Activated T-helper 1 cell treated with Interleukin-2 at 50 U/mL for 16 hours (primary cell): ENCODE data around the gene PBX3.

Experiments
- DNase-seq: peaks from one replicate; pipeline ENCODE4 v3.0.0-alpha.2; 2020; ENCODE audit warnings: low read depth

The PBX3 gene

DNA sequence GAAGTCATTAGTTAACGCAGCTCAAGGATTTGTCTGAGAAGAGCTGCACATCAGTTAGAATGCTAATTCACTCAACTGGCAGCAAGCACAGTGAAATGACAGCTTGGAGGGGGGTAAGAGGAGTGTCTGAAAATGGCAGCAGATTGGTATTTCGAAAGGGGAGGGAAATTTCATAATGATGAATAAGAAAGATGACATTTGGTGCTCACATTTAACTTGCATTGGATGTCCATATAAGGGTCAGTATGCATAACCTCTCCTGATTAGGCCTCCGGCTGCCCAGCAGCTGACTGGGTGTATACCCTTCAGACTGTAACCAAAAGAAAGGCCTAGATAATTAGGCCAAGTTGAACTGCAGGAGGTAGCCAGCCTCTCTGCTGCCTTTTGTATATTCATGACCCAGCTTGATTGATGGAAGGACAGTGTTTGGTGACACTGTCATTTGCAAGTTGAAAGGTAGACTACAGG is 131.0 kb downstream of the PBX3 start:
- DNase-seq: no peak

DNA sequence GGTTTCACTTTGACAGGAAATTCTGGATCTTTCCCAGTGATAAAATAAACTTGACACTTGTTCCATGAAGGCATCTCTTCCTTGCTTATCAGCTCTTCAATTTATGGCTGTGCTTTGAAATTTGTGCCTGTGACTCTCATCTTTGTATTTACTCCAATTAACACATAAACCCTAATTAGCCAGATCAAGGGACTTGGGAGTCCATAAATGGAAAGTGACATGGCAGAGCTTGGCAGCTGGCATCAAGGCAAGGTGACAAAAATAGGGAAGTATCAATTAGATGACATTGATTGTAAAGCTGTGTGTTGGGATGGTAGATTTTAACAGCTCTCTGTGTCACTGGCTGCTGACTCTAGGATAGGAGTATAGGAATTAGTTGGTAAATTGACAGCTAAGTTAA is 133.9 kb downstream of the PBX3 start:
- no peak for DNase-seq

DNA sequence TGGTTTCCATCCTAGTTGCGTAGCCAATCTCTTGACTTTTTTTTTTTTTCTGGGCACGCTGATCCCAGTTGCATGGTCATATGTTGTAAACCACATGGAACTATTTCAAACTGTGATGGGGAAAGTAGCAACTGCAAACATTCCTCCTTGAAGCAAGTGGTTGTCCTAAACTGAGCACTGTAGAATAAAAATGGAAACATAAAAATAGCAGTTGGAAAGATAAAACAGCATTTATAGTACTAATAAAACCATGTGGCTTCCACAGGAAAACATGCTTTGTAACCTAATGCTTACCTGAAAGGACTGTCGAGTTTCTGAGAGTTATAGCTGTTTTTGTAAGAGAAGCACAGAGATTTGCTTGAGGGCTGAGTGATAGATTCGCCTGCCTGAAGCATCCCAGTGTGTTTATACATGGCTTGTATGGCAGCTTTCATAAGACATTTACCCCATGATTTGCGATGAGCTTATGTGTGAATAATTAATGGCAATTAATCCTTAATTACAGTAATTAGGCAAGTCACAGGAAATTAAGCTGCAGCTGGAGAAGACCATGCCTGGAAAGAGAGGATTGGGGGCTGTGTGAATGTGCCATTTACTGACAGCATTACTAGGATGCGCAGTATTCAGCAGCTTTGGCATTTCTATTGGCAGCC is 136.5 kb downstream of the PBX3 start:
- DNase-seq: no peak

DNA sequence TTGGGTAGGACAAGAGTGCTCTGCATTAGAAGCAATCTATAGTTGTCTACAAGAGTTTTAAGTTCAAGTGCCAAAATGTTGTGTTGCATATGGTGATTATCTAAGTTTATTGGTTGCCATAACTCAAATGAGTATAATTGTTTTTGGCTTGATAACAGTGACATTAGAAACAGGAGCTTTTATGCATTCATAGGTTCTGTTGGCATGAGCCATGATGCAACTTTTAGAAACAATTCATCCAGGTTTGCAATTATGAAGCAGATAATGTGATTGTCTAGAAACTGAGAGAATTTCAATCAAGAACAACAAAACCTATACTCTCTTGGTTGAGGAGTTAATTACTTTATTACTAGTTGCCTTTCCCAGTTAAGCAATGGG is 137.0 kb downstream of the PBX3 start:
- no peak for DNase-seq

DNA sequence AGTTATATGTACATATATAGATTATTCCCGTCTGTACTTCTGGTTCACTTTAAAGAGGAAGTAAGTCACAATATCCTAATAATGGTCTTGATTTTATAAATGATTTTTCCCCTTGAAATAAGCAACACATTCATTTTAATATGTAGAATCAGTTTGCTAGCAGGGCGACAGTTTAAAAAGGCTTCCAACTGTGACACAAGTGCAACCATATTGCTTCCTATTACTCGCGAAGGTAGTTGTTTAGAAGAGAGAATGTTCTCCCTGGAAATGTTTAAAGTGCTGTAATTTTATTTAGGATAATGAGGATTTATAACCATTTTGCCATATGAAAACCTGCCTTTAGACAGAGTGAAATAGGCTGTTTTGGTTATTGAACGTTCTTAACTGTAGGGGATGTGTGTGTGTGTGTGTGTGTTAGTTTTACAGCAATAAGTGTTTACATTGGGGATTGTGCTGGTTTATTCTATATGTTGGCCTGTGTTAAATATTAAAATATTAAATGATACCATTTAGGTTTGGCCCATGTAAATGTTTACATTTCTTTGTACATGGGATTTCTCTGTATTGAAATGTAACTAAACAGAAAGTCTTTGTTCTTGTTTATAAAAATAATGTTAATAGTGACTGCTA is 138.3 kb downstream of the PBX3 start:
- no peak for DNase-seq

DNA sequence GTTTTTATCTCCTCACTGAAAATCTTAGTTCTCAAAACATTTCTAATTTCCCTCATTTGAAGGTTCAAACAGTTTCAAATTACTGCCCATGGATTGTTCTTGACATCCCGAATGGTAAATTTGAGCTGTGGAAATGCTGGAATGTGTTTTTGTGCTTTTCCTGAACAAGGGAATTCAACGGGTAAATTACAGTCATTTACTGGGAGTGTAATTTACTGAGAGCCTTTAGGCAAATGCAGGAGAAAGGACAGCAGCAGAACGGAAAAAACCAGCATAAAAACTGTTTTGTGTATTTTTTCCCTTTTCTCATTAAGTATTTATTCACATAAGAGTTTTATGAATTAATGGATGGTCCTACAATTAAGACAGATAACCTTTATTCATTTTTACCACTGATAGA is 139.2 kb downstream of the PBX3 start:
- DNase-seq: no peak

DNA sequence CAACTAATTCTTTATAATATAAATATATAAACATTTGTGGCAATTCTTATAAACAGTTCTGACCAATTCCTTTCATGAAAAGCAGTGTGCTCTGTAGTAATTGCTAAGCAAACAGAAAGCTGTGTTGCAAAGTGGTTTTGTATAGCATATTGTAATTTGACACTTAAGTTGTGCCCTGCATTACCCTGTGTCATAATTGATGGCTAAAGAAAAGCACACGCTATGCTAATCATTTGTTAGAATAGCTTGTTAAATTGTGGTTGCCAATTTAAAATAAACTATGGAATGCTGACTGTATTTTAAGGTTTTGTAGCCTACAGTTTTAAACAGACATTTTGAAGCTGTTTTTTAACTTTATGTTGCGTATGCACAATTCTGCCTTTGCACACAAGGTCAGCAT is 140.0 kb downstream of the PBX3 start:
- no peak for DNase-seq

DNA sequence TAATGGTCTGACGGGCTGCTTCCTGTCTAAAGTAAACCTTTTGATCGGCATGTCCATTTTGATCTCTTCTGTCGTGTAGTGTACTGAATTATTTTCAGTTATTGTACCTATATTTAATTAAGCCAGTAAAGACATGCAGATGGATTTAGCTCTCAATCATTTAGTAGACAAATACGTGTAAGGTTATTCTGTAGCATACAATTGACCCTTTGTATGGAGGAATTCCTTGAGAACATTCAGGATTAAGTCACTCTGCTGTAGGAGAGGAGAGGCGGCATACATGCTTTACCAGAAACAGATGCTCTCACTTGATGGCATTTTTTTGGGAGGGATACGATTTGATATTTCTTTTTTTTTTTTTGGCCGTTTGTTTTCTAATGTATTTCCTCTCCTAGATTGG is 141.0 kb downstream of the PBX3 start:
- DNase-seq: no peak

DNA sequence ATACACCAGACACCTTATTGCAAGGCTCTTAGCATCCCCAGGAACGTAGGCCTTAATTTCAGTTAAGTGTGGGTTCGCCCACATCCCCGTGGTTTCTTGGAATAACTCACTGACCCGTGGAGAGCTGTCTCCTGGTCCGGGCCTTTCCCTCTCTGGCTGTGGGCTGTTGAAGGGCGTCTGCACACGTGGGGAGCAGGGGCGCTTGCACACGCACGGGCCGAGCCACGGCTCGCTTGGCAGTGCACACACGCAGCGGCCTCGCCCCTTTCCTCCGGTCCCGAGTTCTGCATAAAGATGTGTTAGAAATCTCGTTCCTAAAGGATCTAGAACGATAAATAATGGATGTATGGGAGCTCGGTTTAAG is 141.9 kb downstream of the PBX3 start:
- no peak for DNase-seq

DNA sequence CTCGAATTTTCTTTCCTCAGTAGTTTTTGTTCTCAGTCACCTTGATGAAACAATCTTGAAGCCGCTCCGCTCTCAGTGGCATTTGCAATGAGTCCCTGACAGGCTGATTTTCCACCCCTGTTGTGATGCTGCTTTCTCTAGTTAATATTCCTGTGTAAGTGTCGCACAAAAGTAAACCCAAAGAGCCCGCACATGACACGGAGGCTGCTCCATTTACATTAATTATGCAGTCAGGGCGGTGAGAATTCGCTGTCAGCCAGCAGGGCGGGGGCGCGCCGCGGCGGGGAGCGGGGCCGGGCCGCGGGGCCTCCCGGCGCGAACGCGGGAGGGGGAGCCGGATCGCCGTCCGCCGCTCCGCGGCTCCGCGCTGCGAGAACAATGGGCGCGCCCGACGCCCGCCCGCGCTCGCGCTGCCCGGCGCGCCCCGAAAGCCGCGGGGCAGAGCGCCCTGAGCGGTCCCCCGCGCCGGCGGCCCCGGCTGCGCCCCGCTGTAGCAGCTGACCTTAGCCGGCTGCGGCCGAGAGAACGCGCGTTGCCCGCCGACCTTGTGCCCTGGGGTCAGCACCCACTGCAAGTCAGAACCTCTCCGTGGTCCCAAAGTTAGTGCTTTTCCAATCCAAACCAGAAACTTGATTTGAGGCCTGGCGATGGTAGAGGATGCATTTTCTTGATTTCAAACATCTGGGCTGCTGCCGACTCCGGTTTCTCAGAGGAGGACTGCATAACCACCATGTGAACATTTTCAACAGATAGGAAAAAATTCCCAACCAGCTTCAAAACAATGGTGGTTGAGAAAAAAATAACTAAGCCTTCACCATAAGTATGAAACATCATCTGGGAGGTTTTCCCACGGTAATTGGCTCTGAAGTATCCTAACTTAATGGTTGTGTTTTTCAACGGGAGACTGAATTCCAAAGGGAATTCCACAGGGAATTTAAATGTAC is 142.6 kb downstream of the PBX3 start:
- DNase-seq: no peak

DNA sequence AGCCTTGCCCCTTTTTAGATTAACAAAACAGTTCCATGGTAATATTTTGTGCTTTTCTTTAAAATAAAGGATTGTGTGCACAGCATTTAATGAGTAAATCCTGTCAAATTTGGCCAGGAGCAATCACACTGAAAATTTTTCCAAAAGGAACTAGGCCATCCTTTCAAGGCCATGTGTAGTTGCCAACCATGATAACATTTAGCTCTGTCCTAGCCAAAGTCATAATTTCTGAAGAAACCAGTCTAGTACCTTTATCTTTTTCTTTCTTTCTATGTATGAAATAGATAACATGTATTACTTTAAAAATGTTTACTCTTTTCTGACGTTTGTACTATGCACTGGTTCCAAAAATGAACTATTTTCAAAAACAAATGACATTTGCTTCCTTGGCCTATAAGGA is 143.7 kb downstream of the PBX3 start:
- no peak for DNase-seq

DNA sequence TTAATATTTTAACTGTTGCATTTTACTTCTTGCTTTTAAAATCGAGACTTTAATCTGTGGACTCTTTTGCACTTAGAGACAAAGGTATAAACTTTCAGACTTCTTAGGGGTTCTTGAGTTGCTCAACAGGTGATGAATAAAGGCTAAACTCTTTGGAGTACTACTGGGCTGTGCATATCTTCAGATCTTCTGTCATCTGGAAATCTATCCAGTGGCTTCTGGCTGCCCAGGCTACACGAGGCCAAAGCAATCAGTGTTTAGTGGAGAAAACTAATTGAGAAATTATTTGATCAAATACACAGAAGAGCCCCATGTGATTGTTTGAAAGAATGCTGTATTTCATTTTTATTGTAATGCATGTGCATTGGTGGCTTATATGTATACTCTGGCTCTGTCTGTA is 146.1 kb downstream of the PBX3 start:
- no peak for DNase-seq

DNA sequence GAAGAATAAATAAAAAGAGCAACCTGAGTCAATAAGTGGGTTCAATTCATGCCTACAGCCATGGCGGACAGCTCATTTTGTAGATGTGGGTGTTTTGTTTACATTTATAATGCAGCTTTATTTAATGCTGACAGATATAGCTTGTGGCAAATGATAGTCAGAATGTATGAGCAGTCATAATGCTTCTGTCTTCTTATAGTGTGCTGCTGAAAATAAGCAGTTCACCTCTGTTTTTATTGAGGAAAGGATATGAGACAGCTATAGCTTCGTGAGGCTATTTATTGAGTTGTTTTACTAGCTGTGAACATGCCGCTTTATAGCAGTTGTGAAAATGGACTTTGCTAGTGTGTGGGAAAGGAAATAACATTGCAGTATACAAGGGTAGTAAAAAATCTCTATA is 147.4 kb downstream of the PBX3 start:
- DNase-seq: no peak

DNA sequence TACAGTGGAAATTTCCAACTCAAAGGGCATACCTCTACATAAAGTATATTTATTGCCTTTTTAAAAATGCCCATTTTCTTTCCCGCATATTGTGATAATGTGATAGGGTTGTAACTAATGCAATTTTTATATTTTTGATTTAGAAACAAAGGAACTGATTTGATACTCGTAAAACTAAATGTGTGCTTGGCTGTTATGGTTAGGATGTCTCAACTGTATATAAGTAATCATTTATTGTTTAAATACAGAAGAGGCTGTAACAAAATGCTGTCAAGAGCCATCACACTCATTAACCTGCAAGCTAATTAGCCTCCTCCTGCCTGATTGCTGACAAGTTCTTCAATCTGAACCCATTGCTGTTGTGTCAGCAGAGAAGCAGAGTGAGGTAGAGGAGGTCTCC is 149.2 kb downstream of the PBX3 start:
- DNase-seq: no peak

DNA sequence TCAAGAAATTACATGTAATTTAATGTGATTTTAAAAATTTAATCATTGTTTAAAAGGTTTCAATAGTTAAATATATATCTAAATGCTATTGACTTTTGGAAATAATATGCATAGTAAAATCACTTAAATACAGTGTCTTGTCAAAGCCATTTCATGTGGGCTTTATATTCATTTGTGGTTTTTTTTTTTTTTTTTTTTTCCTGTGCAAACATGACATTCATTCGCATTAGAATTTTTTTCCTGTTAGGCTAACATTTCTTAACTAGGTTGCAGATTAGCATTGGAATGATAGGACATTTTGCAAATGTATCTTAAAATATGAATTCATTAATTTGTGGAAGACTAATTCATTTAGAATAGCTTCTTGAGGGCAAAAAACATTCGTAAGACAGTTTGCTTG is 149.8 kb downstream of the PBX3 start:
- DNase-seq: no peak

DNA sequence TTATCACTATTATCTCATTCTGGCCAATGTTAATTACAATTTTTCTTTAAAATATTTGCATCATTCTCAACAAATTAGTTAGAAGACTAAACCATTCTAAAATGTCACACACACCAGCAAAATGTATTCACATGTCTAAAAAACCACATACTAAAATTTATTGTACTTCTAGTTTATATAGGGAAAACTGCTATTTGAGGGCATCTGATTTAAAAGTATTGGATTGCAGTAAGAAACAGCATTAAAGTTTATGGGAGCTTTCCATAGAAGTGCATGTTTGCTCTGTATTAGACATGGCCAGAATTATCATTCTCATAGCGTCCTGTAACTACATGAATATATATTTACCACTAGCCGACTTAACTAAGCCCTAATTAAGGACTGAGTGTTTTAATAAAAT is 150.3 kb downstream of the PBX3 start:
- no peak for DNase-seq

DNA sequence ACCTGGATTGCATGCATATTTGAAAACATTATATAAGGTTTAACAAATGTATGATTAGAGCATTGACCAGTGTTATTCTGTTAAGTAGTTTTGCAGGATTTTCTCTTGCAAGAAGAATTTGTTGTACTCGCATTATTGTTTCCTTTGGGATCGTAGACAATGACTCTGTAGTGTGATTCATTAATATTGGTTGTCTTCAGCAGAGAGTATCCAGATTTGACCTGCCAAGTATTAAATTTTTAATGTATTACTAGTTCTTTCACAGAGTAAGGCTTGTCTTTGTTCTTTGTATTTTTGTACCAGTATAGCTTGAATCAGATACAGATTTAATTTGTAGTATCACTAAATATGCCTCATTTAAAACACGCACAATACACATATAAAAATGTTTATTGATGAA is 155.0 kb downstream of the PBX3 start:
- no peak for DNase-seq

DNA sequence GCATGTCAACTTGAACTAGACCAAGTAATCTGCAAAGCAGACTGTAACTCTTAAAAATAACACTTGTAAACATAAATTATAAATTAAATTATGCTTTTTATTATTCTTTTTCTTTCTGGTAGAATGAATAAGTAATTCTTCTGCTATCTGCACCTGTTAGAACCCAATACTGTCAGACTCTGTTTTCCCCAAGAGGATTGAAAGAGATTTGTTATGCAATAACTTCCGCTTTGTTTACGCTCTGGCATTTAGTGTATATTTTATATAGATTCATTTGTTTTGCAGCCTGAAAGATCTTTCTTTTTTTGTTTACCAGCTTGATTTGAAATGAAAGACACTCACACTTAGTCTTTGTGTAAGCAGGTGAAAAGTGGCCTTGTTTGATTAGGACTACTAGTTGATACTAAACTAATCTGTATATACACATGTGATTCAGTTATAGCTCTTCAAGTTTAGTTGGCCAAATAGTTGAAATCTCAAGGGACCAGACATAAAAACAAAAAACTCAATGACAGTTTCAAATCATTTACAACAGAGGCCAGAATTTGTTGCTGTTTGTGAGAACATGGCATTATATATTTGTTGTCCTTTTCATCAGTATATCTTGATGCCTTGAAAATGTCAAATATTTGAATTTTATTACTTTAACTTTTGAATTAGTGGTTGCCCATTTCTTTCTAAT is 155.8 kb downstream of the PBX3 start:
- DNase-seq: no peak

DNA sequence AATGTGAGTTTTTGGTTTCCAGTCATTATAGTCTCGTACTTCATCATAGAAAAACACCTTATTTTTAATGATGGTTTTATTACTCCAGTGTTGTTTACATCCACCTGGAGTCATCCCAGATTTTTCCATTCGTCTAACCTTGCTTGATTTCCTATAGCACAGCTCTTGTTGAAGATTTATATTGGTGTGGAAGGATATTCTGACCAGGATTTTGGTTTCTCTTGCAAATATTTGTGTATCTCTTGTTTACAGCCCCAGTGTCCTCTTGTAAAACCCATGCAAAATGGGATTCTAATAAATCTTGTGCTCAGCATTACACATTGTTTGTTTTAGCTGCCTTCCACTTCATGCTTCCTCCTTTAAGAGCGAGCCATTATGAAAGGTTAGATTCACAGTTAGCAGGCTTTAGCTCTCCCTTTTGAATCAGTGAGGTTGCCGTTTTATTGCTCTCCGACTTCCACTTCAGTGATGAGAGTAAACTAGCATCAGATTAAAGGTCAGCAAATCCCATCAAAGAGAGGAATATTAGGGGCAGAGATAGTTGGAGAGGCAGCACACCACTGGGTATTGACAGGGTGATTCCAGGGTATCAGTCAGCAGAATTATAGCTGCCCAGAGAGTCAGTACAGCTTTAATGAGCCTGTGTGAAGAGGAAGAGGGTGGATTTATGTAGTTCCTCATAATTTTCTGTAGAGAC is 157.1 kb downstream of the PBX3 start:
- no peak for DNase-seq

DNA sequence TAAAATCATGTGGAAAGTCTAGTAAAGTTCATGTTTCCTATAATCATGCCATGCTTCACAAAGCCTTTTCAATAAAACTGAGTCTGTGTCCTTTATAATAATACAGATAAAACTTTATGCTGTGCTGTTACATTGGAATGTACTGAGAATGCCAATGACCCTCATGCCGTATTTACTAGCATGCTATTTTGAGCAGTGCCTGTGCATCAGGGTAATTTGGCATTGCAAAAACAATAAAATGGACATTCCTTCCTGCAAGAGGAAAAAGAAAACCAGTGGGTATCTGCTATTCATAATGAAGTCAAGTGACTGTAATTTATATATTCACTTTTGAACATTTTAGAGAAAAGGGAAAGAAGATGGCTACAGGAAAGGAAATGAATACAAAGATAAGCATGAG is 159.0 kb downstream of the PBX3 start:
- no peak for DNase-seq

DNA sequence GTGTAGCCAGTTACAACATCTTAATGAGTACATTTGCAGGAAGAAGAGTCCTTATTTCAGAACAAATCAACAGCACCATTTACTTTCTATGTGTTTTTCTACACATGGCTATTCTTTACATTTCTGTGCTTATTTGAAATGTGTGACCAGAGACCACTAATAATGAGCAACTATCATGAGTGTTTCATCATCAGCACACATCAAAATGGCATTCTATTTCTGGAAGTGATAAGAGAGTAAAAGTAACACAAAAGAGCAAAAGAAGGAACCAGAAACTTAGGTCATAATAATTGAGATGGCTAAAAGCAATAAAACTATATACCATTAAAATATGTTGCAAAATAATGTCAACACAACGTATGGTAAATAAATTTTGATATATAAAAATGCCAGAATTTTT is 159.7 kb downstream of the PBX3 start:
- DNase-seq: no peak

DNA sequence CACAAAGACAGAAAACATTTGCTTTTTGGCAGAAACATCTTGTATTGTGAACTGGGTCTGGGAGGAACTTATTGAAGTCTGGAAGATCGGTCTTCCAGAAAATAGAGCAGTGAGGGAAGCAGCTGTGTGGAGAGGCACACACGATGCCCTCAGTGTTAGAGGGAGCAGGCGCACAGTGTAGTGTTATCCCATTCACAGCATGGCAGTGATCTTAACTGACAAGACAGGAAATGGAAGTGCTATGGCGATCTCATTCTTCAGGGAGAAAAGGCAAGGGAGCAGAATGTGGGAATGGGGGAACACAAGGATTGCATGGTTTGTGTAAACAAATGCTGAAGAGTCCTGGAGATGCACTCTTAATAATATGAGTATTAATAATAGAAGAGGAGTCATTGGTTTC is 161.0 kb downstream of the PBX3 start:
- no peak for DNase-seq
